Measurements from ENCODE around the gene CELF2.
"Not testable (repeated sequence)": the region's sequence is repeated elsewhere in the genome, so short reads cannot be mapped to it uniquely, and the experiment has no call there.

DNA sequence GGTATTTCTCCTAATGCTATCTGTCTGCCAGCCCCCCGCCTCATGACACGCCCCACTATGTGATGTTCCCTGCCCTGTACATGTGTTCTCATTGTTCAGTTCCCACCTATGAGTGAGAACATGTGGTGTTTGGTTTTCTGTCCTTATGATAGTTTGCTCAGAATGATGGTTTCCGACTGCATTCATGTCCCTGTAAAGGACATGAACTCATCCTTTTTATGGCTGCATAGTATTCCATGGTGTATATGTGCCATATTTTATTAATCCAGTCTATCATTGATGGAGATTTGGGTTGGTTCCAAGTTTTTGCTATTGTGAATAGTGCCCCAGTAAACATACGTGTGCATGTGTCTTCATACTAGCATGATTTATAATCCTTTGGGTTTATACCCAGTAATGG is 109.3 kb downstream of the CELF2 start:
- TF ChIP-seq, protein P1, sequence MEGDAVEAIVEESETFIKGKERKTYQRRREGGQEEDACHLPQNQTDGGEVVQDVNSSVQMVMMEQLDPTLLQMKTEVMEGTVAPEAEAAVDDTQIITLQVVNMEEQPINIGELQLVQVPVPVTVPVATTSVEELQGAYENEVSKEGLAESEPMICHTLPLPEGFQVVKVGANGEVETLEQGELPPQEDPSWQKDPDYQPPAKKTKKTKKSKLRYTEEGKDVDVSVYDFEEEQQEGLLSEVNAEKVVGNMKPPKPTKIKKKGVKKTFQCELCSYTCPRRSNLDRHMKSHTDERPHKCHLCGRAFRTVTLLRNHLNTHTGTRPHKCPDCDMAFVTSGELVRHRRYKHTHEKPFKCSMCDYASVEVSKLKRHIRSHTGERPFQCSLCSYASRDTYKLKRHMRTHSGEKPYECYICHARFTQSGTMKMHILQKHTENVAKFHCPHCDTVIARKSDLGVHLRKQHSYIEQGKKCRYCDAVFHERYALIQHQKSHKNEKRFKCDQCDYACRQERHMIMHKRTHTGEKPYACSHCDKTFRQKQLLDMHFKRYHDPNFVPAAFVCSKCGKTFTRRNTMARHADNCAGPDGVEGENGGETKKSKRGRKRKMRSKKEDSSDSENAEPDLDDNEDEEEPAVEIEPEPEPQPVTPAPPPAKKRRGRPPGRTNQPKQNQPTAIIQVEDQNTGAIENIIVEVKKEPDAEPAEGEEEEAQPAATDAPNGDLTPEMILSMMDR (IDR thresholded peaks at IDR 0.05) = not testable (repeated sequence)
- TF ChIP-seq POLR2AphosphoS5, POLR2A, EP300 (IDR thresholded peaks at IDR 0.05): not testable (repeated sequence)
